K562 (cell line): ENCODE results near the gene C2orf42. TPM values are rescaled to one million over a fixed set of nuclear protein-coding genes. Genes with fewer than 3 reads are reported as not detected.

ENCODE experiments used
- EP400 ChIP-seq: fragments of 450-650 bp; IDR thresholded peaks from 2 replicates; pipeline ENCODE4 v1.6.1; 2017; ENCODE audit warnings: antibody characterized with exemption, mild to moderate bottlenecking, moderate library complexity
- GTF2A2 ChIP-seq: IDR thresholded peaks from 2 replicates; pipeline ENCODE4 v1.6.1; 2016; ENCODE audit warnings: mild to moderate bottlenecking, missing genetic modification characterization, missing compliant biosample characterization
- HMG20A ChIP-seq: fragments of 450-650 bp; formaldehyde crosslinking; conservative IDR thresholded peaks from 2 replicates; pipeline ENCODE4 v1.4.0; 2020; ENCODE audit warnings: mild to moderate bottlenecking, mixed read lengths
- HNRNPL ChIP-seq: fragments of 200-400 bp; formaldehyde crosslinking; IDR thresholded peaks from 2 replicates; pipeline ENCODE4 v1.6.1; 2017; ENCODE audit warnings: low read depth, mild to moderate bottlenecking, low read length
- KDM5B ChIP-seq: fragments of 200-600 bp; sonication (generic); IDR thresholded peaks from 2 replicates; pipeline ENCODE4 v1.6.1; 2012; ENCODE audit warnings: low read depth, mild to moderate bottlenecking, moderate library complexity, low read length, control low read depth, inconsistent platforms; ENCODE audit not compliant: insufficient replicate concordance
- LARP7 ChIP-seq: fragments of 450-650 bp; IDR thresholded peaks from 2 replicates; pipeline ENCODE4 v1.6.1; 2016
- NCOA4 ChIP-seq: fragments of 450-650 bp; IDR thresholded peaks from 2 replicates; pipeline ENCODE4 v1.6.1; 2018; ENCODE audit warnings: mild to moderate bottlenecking; ENCODE audit not compliant: partially characterized antibody
- NFE2 ChIP-seq: IDR thresholded peaks from 2 replicates; pipeline ENCODE4 v1.6.1; 2014; ENCODE audit warnings: antibody characterized with exemption, low read depth
- PCBP2 ChIP-seq: fragments of 200-400 bp; formaldehyde crosslinking; IDR thresholded peaks from 2 replicates; pipeline ENCODE4 v1.6.1; 2018; ENCODE audit warnings: low read length, low read depth, mild to moderate bottlenecking, moderate library complexity; ENCODE audit not compliant: poor library complexity, severe bottlenecking
- PRMT5 ChIP-seq: sonication (generic); formaldehyde crosslinking; IDR thresholded peaks from 2 replicates; pipeline ENCODE4 v1.5.0; 2020; ENCODE audit warnings: missing genetic modification reagents
- RB1 ChIP-seq: fragments of 450-650 bp; IDR thresholded peaks from 2 replicates; pipeline ENCODE4 v1.6.1; 2017; ENCODE audit warnings: low read depth, mild to moderate bottlenecking
- REST ChIP-seq, 2 experiments: fragments of 450-650 bp; formaldehyde crosslinking in 1 of 2; IDR thresholded peaks; 2 replicates each; pipeline versions ENCODE4 v1.4.0 to v1.6.1; 2014 to 2020; ENCODE audit warnings: mild to moderate bottlenecking in 2 of 2, borderline replicate concordance in 1 of 2, low read depth in 1 of 2
- TOE1 ChIP-seq, 2 experiments: fragments of 450-650 bp in 1 of 2; sonication (generic) in 1 of 2; formaldehyde crosslinking in 1 of 2; IDR thresholded peaks; 2 replicates each; pipeline versions ENCODE4 v1.7.1 to v1.8.0; 2016 to 2022; ENCODE audit warnings: borderline replicate concordance in 2 of 2, mild to moderate bottlenecking in 2 of 2, antibody characterized with exemption in 1 of 2, inconsistent platforms in 1 of 2, low read depth in 1 of 2, missing genetic modification reagents in 1 of 2, moderate library complexity in 1 of 2
- ZNF175 ChIP-seq: fragments of 200-800 bp; sonication (Bioruptor generic); IDR thresholded peaks from 2 replicates; pipeline ENCODE4 v1.6.1; 2016; ENCODE audit warnings: low read depth, mild to moderate bottlenecking, missing genetic modification characterization, missing compliant biosample characterization
- ZNF408 ChIP-seq: fragments of 250-450 bp; sonication (Bioruptor Pico); IDR thresholded peaks from 2 replicates; pipeline ENCODE4 v1.4.0; 2020; ENCODE audit warnings: low read depth, mild to moderate bottlenecking, moderate library complexity
- ZNF449 ChIP-seq: fragments of 250-450 bp; sonication (Bioruptor Pico); IDR thresholded peaks from 2 replicates; pipeline ENCODE4 v1.8.0; 2022; ENCODE audit warnings: moderate library complexity, mild to moderate bottlenecking, inconsistent platforms
- ZNF79 ChIP-seq: fragments of 250-450 bp; sonication (Bioruptor Pico); IDR thresholded peaks from 2 replicates; pipeline ENCODE4 v1.4.0; 2020; ENCODE audit warnings: low read depth, mild to moderate bottlenecking, moderate library complexity
- polyA plus RNA-seq, 8 experiments: library from polyadenylated mRNA; depleted of rRNA in 4 of 8; stranded (reverse) in 5 of 8; unstranded in 3 of 8; fragments of >200 nt; fragmentation: Nextera tagmentation in 2 of 8; fragmentation: Illumina TruSeq in 1 of 8; extraction: Ambion mirVana in 2 of 8; extraction: Trizol in 1 of 8; gene quantifications; 2 replicates each; pipeline versions ENCODE4 v1.2.1 to v1.2.3, GENCODE V29; 2011 to 2014; ENCODE audit warnings: inconsistent platforms in 1 of 8, missing spikeins in 1 of 8
- total RNA-seq, 7 experiments: library from RNA; depleted of rRNA in 6 of 7; stranded (reverse); fragments of >200 nt in 6 of 7; fragmentation: Illumina TruSeq in 2 of 7; extraction: Trizol in 2 of 7; gene quantifications; 2 replicates each; pipeline versions ENCODE4 v1.2.1 to v1.2.3, GENCODE V29; 2011 to 2021; ENCODE audit warnings: low replicate concordance in 1 of 7

Gene C2orf42
- total and polyA plus RNA-seq, 9 of the 15 experiments (the other 6 are each of a cell fraction or from before 2014, with no cell fraction given) = 4.6 to 10.9 (median 7.5) TPM

GRCh38 chr2:70190418-70191243 is at the start of gene C2orf42 (continued):
- TF ChIP-seq REST (IDR thresholded peaks at IDR 0.05; ENCODE audit: borderline replicate concordance) (0 out of 2 replicates have a peak, but pooled peaks have one; percentile 24), REST (CRISPR knock-in tag; IDR thresholded peaks at IDR 0.05; ENCODE audit: low read depth) (0 out of 2 replicates have a peak, but pooled peaks have one; percentile 16), PRMT5 (no peak), ZNF79 (CRISPR knock-in tag) (no peak), LARP7 (no peak), NCOA4 (no peak), HMG20A (CRISPR knock-in tag) (no peak), NFE2 (peak; percentile 14; the same call in 1 of the 2 replicates), ZNF175 (peak; percentile 69; the same call in 1 of the 2 replicates), GTF2A2 (tag) (no peak), HNRNPL (no peak), PCBP2 (no peak), ZNF449 (CRISPR knock-in tag) (no peak), TOE1 (IDR thresholded peaks at IDR 0.05; ENCODE audit: borderline replicate concordance) (peak; percentile 65), TOE1 (CRISPR knock-in tag; IDR thresholded peaks at IDR 0.05; ENCODE audit: borderline replicate concordance, low read depth) (no peak), RB1 (peak; percentile 59), ZNF408 (no peak), KDM5B (peak; percentile 93), EP400 (peak; percentile 97)
